GM21723 (cell line): Measurements from ENCODE around the gene GORASP1.
"Not testable (repeated sequence)": the region's sequence is repeated elsewhere in the genome, so short reads cannot be mapped to it uniquely, and the experiment has no call there.

Source experiments
- ATAC-seq: cut with Tn5 transposase; IDR thresholded peaks from one replicate; pipeline ENCODE4 v1.9.1; 2021; ENCODE audit warnings: mild to moderate bottlenecking, moderate library complexity; ENCODE audit not compliant: unreplicated experiment

GORASP1 gene

GRCh38 chr3:39075910-39076309 lies 31.5 kb downstream of the GORASP1 start:
- ATAC-seq: no peak

- no peak for ATAC-seq
Observed at GRCh38 chr3:39068556-39068955, 38.9 kb downstream of the GORASP1 start.

- ATAC-seq: no peak
Observed at GRCh38 chr3:39067286-39067685, 40.1 kb downstream of the GORASP1 start.

- peak; percentile 100 for ATAC-seq
Observed at GRCh38 chr3:39065197-39065596, 42.2 kb downstream of the GORASP1 start.

GRCh38 chr3:39064646-39065045 lies 42.8 kb downstream of the GORASP1 start:
- ATAC-seq: no peak

- no peak for ATAC-seq
Observed at GRCh38 chr3:39063143-39063542, 44.3 kb downstream of the GORASP1 start.

GRCh38 chr3:39062180-39062579 lies 45.2 kb downstream of the GORASP1 start:
- ATAC-seq: no peak

- not testable (repeated sequence) for ATAC-seq
Observed at GRCh38 chr3:39061228-39061627, 46.2 kb downstream of the GORASP1 start.

- ATAC-seq: no peak
Observed at GRCh38 chr3:39056151-39056550, 51.3 kb downstream of the GORASP1 start.

GRCh38 chr3:39053696-39054095 lies 53.7 kb downstream of the GORASP1 start:
- no peak for ATAC-seq

- no peak for ATAC-seq
Observed at GRCh38 chr3:39052583-39052982, 54.8 kb downstream of the GORASP1 start.

GRCh38 chr3:39051649-39052561 lies 55.5 kb downstream of the GORASP1 start, which contains the start of the genes SCN11A and WDR48:
Gene SCN11A, minus strand, starts transcription at chr3:39051944. Its CDS starts 101,582 bp downstream, at chr3:38950362.
Gene WDR48, plus strand, starts transcription at chr3:39052016. Its CDS starts 10 bp downstream, at chr3:39052026.
- ATAC-seq: peak; percentile 98

GRCh38 chr3:39050029-39050428 lies 57.4 kb downstream of the GORASP1 start:
- no peak for ATAC-seq
